ENCODE data around the gene MYRIP. TPM values are rescaled to one million over a fixed set of nuclear protein-coding genes. Genes with fewer than 3 reads are reported as not detected.

The MYRIP gene
- total and polyA plus RNA-seq, 4 experiments from 2014 or later, result not detected

GRCh38 chr3:40229963-40230362, 420.6 kb downstream of the MYRIP start:
- Histone ChIP-seq H3K9me3 (ENCODE audit: control insufficient read depth in 1 of 2, low read length in 2 of 2) (no peaks in the 10 kb centered on the region), H3K4me3 (ENCODE audit: low read length in 2 of 2) (no peak overlapping the region), H3K4me1 (ENCODE audit: insufficient read depth, low read length) (no peaks in the 10 kb centered on the region), H3K27ac (ENCODE audit: low read depth, low read length) (no peak overlapping the region), H3K36me3 (ENCODE audit: insufficient read depth, low read length) (no peaks in the 10 kb centered on the region), H3K27me3 (ENCODE audit: insufficient read depth, low read length) (no peaks in the 10 kb centered on the region)
- ChIA-PET CTCF (ENCODE audit: partially characterized antibody) (interaction anchor here (0.8 to 2.8 kb wide), 2 partner anchors 38 to 53 kb away, joined by 4 to 6 read pairs; no protein-coding TSS in a partner anchor), POLR2A (ENCODE audit: partially characterized antibody) (no interaction called here)
- no peak overlapping the region for H3K4me3 Mint-ChIP-seq
- H3K4me1 Mint-ChIP-seq, result no peaks in the 10 kb centered on the region
- no peak for DNase-seq
- intact Hi-C loops (cut with micrococcal nuclease), result no loop called here
- H3K36me3 Mint-ChIP-seq, result peaks cover 0 to 3% of the 10 kb centered on the region in 2 donors
- H3K9me3 Mint-ChIP-seq, result peaks cover 0 to 3% (median 0%) of the 10 kb centered on the region in 8 donors
- H3K27ac Mint-ChIP-seq, result no peak overlapping the region
- no peaks in the 10 kb centered on the region for H3K27me3 Mint-ChIP-seq

- DNase-seq, result no peak
- Histone ChIP-seq H3K27me3 (ENCODE audit: insufficient read depth, low read length) (no peaks in the 10 kb centered on the region), H3K27ac (ENCODE audit: low read depth, low read length) (no peak overlapping the region), H3K4me3 (ENCODE audit: low read length in 2 of 2) (no peak overlapping the region), H3K36me3 (ENCODE audit: insufficient read depth, low read length) (no peaks in the 10 kb centered on the region), H3K4me1 (ENCODE audit: insufficient read depth, low read length) (no peaks in the 10 kb centered on the region), H3K9me3 (ENCODE audit: control insufficient read depth in 1 of 2, low read length in 2 of 2) (no peaks in the 10 kb centered on the region)
- H3K9me3 Mint-ChIP-seq, result peaks cover 0 to 3% (median 0%) of the 10 kb centered on the region in 8 donors
- H3K36me3 Mint-ChIP-seq, result peaks cover 0 to 3% of the 10 kb centered on the region in 2 donors
- intact Hi-C loops (cut with micrococcal nuclease), result no loop called here
- H3K4me1 Mint-ChIP-seq, result no peaks in the 10 kb centered on the region
- no peak overlapping the region for H3K27ac Mint-ChIP-seq
- no peak overlapping the region for H3K4me3 Mint-ChIP-seq
- ChIA-PET POLR2A (ENCODE audit: partially characterized antibody) (no interaction called here), CTCF (ENCODE audit: partially characterized antibody) (interaction anchor here (0.8 to 2.8 kb wide), 2 partner anchors 39 to 54 kb away, joined by 4 to 6 read pairs; no protein-coding TSS in a partner anchor)
- no peaks in the 10 kb centered on the region for H3K27me3 Mint-ChIP-seq
Observed at GRCh38 chr3:40230382-40230781, 421.0 kb downstream of the MYRIP start.

GRCh38 chr3:40232626-40233025, 423.2 kb downstream of the MYRIP start:
- Histone ChIP-seq H3K27me3 (ENCODE audit: insufficient read depth, low read length) (no peaks in the 10 kb centered on the region), H3K4me3 (ENCODE audit: low read length in 2 of 2) (no peak overlapping the region), H3K27ac (ENCODE audit: low read depth, low read length) (no peak overlapping the region), H3K4me1 (ENCODE audit: insufficient read depth, low read length) (no peaks in the 10 kb centered on the region), H3K36me3 (ENCODE audit: insufficient read depth, low read length) (no peaks in the 10 kb centered on the region), H3K9me3 (ENCODE audit: control insufficient read depth in 1 of 2, low read length in 2 of 2) (no peaks in the 10 kb centered on the region)
- intact Hi-C loops (cut with micrococcal nuclease), result no loop called here
- DNase-seq, result no peak
- no peak overlapping the region for H3K4me3 Mint-ChIP-seq
- H3K27ac Mint-ChIP-seq, result no peak overlapping the region
- H3K36me3 Mint-ChIP-seq, result peaks cover 0 to 3% of the 10 kb centered on the region in 2 donors
- H3K27me3 Mint-ChIP-seq, result no peaks in the 10 kb centered on the region
- ChIA-PET POLR2A (ENCODE audit: partially characterized antibody) (interaction anchor here (0.6 kb wide), 1 partner anchor 66 kb away, joined by 3 read pairs; no protein-coding TSS in a partner anchor), CTCF (ENCODE audit: partially characterized antibody) (no interaction called here)
- H3K4me1 Mint-ChIP-seq, result no peaks in the 10 kb centered on the region
- peaks cover 0 to 3% (median 0%) of the 10 kb centered on the region in 8 donors for H3K9me3 Mint-ChIP-seq

- Mint-ChIP-seq H3K9me3 (peaks cover 0 to 6% (median 1%) of the 10 kb centered on the region in 8 donors), H3K27me3 (no peaks in the 10 kb centered on the region), H3K4me1 (no peaks in the 10 kb centered on the region), H3K4me3 (no peak overlapping the region), H3K27ac (no peak overlapping the region), H3K36me3 (peaks cover 0 to 3% of the 10 kb centered on the region in 2 donors)
- ChIA-PET CTCF (ENCODE audit: partially characterized antibody) (no interaction called here), POLR2A (ENCODE audit: partially characterized antibody) (no interaction called here)
- DNase-seq, result no peak
- intact Hi-C loops (cut with micrococcal nuclease), result no loop called here
- H3K4me3 ChIP-seq (ENCODE audit: low read length in 2 of 2), result no peak overlapping the region
- no peaks in the 10 kb centered on the region for H3K36me3 ChIP-seq (ENCODE audit: insufficient read depth, low read length)
- H3K27ac ChIP-seq (ENCODE audit: low read depth, low read length), result no peak overlapping the region
- H3K4me1 ChIP-seq (ENCODE audit: insufficient read depth, low read length), result no peaks in the 10 kb centered on the region
- no peaks in the 10 kb centered on the region for H3K27me3 ChIP-seq (ENCODE audit: insufficient read depth, low read length)
- H3K9me3 ChIP-seq (ENCODE audit: control insufficient read depth in 1 of 2, low read length in 2 of 2), result no peaks in the 10 kb centered on the region
Observed at GRCh38 chr3:40237159-40237558, 427.8 kb downstream of the MYRIP start.

- ChIA-PET POLR2A (ENCODE audit: partially characterized antibody) (no interaction called here), CTCF (ENCODE audit: partially characterized antibody) (interaction anchor here (0.5 kb wide), 1 partner anchor 1209 kb away, joined by 3 read pairs; no protein-coding TSS in a partner anchor)
- Histone ChIP-seq H3K9me3 (ENCODE audit: control insufficient read depth in 1 of 2, low read length in 2 of 2) (no peaks in the 10 kb centered on the region), H3K36me3 (ENCODE audit: insufficient read depth, low read length) (no peaks in the 10 kb centered on the region), H3K27me3 (ENCODE audit: insufficient read depth, low read length) (no peaks in the 10 kb centered on the region), H3K4me3 (ENCODE audit: low read length in 2 of 2) (no peak overlapping the region), H3K4me1 (ENCODE audit: insufficient read depth, low read length) (no peaks in the 10 kb centered on the region), H3K27ac (ENCODE audit: low read depth, low read length) (no peak overlapping the region)
- Mint-ChIP-seq H3K4me1 (no peaks in the 10 kb centered on the region), H3K36me3 (peaks cover 0 to 3% of the 10 kb centered on the region in 2 donors), H3K9me3 (peaks cover 0 to 6% (median 1%) of the 10 kb centered on the region in 8 donors), H3K4me3 (no peak overlapping the region), H3K27me3 (no peaks in the 10 kb centered on the region), H3K27ac (no peak overlapping the region)
- DNase-seq, result no peak
- intact Hi-C loops (cut with micrococcal nuclease), result no loop called here
Observed at GRCh38 chr3:40237889-40238571, 428.6 kb downstream of the MYRIP start.

GRCh38 chr3:40240921-40241320, 431.5 kb downstream of the MYRIP start:
- no peak overlapping the region for H3K27ac ChIP-seq (ENCODE audit: low read depth, low read length)
- Mint-ChIP-seq H3K36me3 (no peaks in the 10 kb centered on the region), H3K4me3 (no peak overlapping the region), H3K4me1 (peaks cover 0 to 1% (median 0%) of the 10 kb centered on the region in 4 donors), H3K27ac (no peak overlapping the region), H3K9me3 (peaks cover 0 to 6% (median 1%) of the 10 kb centered on the region in 8 donors), H3K27me3 (no peaks in the 10 kb centered on the region)
- H3K4me1 ChIP-seq (ENCODE audit: insufficient read depth, low read length), result no peaks in the 10 kb centered on the region
- H3K27me3 ChIP-seq (ENCODE audit: insufficient read depth, low read length), result no peaks in the 10 kb centered on the region
- ChIA-PET CTCF (ENCODE audit: partially characterized antibody) (no interaction called here), POLR2A (ENCODE audit: partially characterized antibody) (no interaction called here)
- intact Hi-C loops (cut with micrococcal nuclease), result no loop called here
- H3K9me3 ChIP-seq (ENCODE audit: control insufficient read depth in 1 of 2, low read length in 2 of 2), result no peaks in the 10 kb centered on the region
- H3K4me3 ChIP-seq (ENCODE audit: low read length in 2 of 2), result no peak overlapping the region
- no peak for DNase-seq
- H3K36me3 ChIP-seq (ENCODE audit: insufficient read depth, low read length), result no peaks in the 10 kb centered on the region

GRCh38 chr3:40242216-40242615, 432.8 kb downstream of the MYRIP start:
- Mint-ChIP-seq H3K27ac (no peak overlapping the region), H3K27me3 (no peaks in the 10 kb centered on the region), H3K9me3 (peaks cover 0 to 6% (median under 1%) of the 10 kb centered on the region in 8 donors), H3K4me3 (no peak overlapping the region), H3K4me1 (peaks cover 0 to 1% (median 0%) of the 10 kb centered on the region in 4 donors), H3K36me3 (peaks cover 0 to 3% of the 10 kb centered on the region in 2 donors)
- Histone ChIP-seq H3K4me3 (ENCODE audit: low read length in 2 of 2) (no peak overlapping the region), H3K27me3 (ENCODE audit: insufficient read depth, low read length) (no peaks in the 10 kb centered on the region), H3K4me1 (ENCODE audit: insufficient read depth, low read length) (no peaks in the 10 kb centered on the region), H3K9me3 (ENCODE audit: control insufficient read depth in 1 of 2, low read length in 2 of 2) (no peaks in the 10 kb centered on the region), H3K36me3 (ENCODE audit: insufficient read depth, low read length) (no peaks in the 10 kb centered on the region), H3K27ac (ENCODE audit: low read depth, low read length) (no peak overlapping the region)
- ChIA-PET POLR2A (ENCODE audit: partially characterized antibody) (no interaction called here), CTCF (ENCODE audit: partially characterized antibody) (no interaction called here)
- DNase-seq, result no peak
- intact Hi-C loops (cut with micrococcal nuclease), result no loop called here

All from CD4-positive, alpha-beta memory T cell (primary cell).